Heart right ventricle (tissue), 16 donors: ENCODE data around the gene ANKEF1. TPM values are rescaled to one million over a fixed set of nuclear protein-coding genes. Genes with fewer than 3 reads are reported as not detected.

ENCODE experiments used
- ATAC-seq, 8 donors: fragments of 200-7000 bp; cut with Tn5 transposase; one replicate each; pipeline ENCODE4 v1.9.1; 2020; ENCODE audit warnings: mild to moderate bottlenecking in 8 of 8, moderate library complexity in 8 of 8, moderate number of reproducible peaks in 1 of 8
- DNase-seq, 2 donors: peaks; one replicate each; pipeline ENCODE4 v3.0.0-alpha.2; 2020
- H3K27ac ChIP-seq, 10 donors: fragments of 200-600 bp; sonication (generic) in 2 of 10; one replicate each; pipeline versions ENCODE4 v1.5.0 to v1.8.0; 2020 to 2022; ENCODE audit warnings: mild to moderate bottlenecking in 3 of 10
- H3K27me3 ChIP-seq, 7 donors: fragments of 200-600 bp; one replicate each; pipeline ENCODE4 v1.8.0; 2021 to 2022; ENCODE audit warnings: mild to moderate bottlenecking in 2 of 7
- H3K36me3 ChIP-seq, 9 donors: fragments of 200-600 bp; sonication (generic) in 1 of 9; one replicate each; pipeline versions ENCODE4 v1.5.0 to v1.8.0; 2020 to 2022; ENCODE audit warnings: mild to moderate bottlenecking in 2 of 9
- H3K4me1 ChIP-seq, 9 donors: fragments of 200-600 bp; sonication (generic) in 1 of 9; one replicate each; pipeline versions ENCODE4 v1.5.0 to v1.8.0; 2020 to 2022; ENCODE audit warnings: mild to moderate bottlenecking in 4 of 9
- H3K4me3 ChIP-seq, 10 donors: fragments of 200-600 bp; sonication (generic) in 2 of 10; one replicate each; pipeline versions ENCODE4 v1.5.0 to v1.8.0; 2020 to 2022; ENCODE audit warnings: mild to moderate bottlenecking in 7 of 10, moderate library complexity in 2 of 10
- H3K9me3 ChIP-seq, 11 donors: fragments of 200-600 bp in 10 of 11; sonication (generic) in 2 of 11; one replicate each; pipeline versions ENCODE4 v1.5.0 to v1.8.0; 2013 to 2022; ENCODE audit warnings: mild to moderate bottlenecking in 2 of 11, control low read depth in 1 of 11, moderate library complexity in 1 of 11
- WGBS, 2 donors: extraction: QIAGEN DNeasy Blood & Tissue Kit; methylation state at CpG; one replicate each; pipeline ENCODE4 v1.1.7; 2013; ENCODE audit warnings: inconsistent platforms in 1 of 2; 5-methylcytosine and 5-hydroxymethylcytosine counted together
- intact Hi-C, 10 donors: fragments of 100-400 bp; cut with DNase I; formaldehyde crosslinking; loops; one replicate each; pipeline versions ENCODE4 v1.11.1 to v1.14.2; 2022
- polyA plus RNA-seq, 2 donors: library from polyadenylated mRNA; stranded (reverse); fragments of 200-250 nt; gene quantifications; one replicate each; pipeline ENCODE4 v1.2.3, GENCODE V29; 2013
- total RNA-seq, 10 donors: library from RNA; stranded (reverse); fragmentation: NEBNext Ultra II Directional in 3 of 10; extraction: Animal tissue kit (Norgen Biotek cat#: 25700) in 3 of 10; gene quantifications; one replicate each; pipeline versions ENCODE4 v1.2.1 to v1.2.4, GENCODE V29; 2021 to 2023
- TF ChIP-seq, protein P1 (sequence below), 9 donors: fragments of 200-600 bp; sonication (generic) in 2 of 9; IDR thresholded peaks; one replicate each; pipeline versions ENCODE4 v1.5.0 to v1.8.0; 2021 to 2022; ENCODE audit warnings: antibody characterized with exemption in 9 of 9, mild to moderate bottlenecking in 5 of 9, moderate library complexity in 1 of 9
- donor health status: Arrhythmogenic right ventricular cardiomyopathy.
- donor health status: ischemic (EF 13 %, LVEDD 7.1; RV severe dilation, severe dysfunction).
- donor health status: healthy with polysubstance abuse.
- donor health status: DM: no; HTN: yes; CAD: no.
- donor health status: DM: no; HTN: no; CAD: no.
- donor health status: ischemic (EF 25% LVEDD 6.9; RV normal size, moderate dysfunction).
- donor health status: ischemic (EF 25% LVEDD 5.7; RV mildly dilated, moderate dysfunction).
- donor health status: healthy.
- donor health status: DM: yes; HTN: yes; CAD: no.
- donor health status: Ischemic cardiomyopathy.
- donor health status: ischemic (EF 35%, LVEDD 5.7; RV mildly dilated, moderate dysfunction).
- donor health status: nonischemic (EF 11% LVEDD 7.7; RV severe dilation, severe dysfunction).
- donor health status: DM: yes; HTN: yes; CAD: no.
- donor health status: PGD.
- donor health status: ischemic (EF 29% LVEDD 5.4; RV normal size, mild dysfunction).
- donor health status: nonischemic (EF 23%, LVEDD 6.1; RV moderate dilation, normal function).

The ANKEF1 gene
- total and polyA plus RNA-seq, 12 donors = 0.37 to 2.1 (median 1.6) TPM

DNA sequence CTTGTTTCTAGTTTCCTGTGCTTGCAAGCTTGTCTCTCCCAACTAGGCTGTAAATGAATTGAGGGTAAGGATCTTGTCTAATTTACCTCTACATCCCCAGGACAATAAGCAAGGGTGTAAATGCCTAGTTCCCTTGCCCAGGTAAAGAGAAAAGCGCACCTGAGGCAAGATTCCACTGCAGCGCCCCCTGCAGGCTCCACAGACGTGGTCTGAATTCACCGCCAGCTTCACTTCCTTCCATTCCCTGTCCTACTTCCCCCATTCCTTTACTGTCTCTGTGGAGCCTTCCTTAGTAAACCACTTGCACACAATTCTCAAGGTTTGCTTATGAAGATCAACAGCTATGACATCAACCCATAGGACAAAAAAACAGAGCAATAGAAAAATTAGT is 42.3 kb downstream of the ANKEF1 start:
- H3K27ac ChIP-seq = peak overlapping the region in 8 of 10 donors; percentile 9 to 75 (median 64)
- DNase-seq (no peak), ATAC-seq (no peak)
- 21 to 26% methylated on average over 4 of the region's 4 CpGs for WGBS, 2 donors
- H3K27me3 ChIP-seq = peaks cover 0 to 10% (median 0%) of the 10 kb centered on the region in 7 donors
- peaks cover 0 to 41% (median 23%) of the 10 kb centered on the region in 9 donors for H3K4me1 ChIP-seq
- H3K4me3 ChIP-seq = no peak overlapping the region
- intact Hi-C loops = no loop called here
- H3K36me3 ChIP-seq = no peaks in the 10 kb centered on the region
- H3K9me3 ChIP-seq = no peaks in the 10 kb centered on the region
- TF ChIP-seq, protein P1, sequence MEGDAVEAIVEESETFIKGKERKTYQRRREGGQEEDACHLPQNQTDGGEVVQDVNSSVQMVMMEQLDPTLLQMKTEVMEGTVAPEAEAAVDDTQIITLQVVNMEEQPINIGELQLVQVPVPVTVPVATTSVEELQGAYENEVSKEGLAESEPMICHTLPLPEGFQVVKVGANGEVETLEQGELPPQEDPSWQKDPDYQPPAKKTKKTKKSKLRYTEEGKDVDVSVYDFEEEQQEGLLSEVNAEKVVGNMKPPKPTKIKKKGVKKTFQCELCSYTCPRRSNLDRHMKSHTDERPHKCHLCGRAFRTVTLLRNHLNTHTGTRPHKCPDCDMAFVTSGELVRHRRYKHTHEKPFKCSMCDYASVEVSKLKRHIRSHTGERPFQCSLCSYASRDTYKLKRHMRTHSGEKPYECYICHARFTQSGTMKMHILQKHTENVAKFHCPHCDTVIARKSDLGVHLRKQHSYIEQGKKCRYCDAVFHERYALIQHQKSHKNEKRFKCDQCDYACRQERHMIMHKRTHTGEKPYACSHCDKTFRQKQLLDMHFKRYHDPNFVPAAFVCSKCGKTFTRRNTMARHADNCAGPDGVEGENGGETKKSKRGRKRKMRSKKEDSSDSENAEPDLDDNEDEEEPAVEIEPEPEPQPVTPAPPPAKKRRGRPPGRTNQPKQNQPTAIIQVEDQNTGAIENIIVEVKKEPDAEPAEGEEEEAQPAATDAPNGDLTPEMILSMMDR (IDR thresholded peaks at IDR 0.05) = peak in 7 of 9 donors; percentile 8 to 44 (median 25)

DNA sequence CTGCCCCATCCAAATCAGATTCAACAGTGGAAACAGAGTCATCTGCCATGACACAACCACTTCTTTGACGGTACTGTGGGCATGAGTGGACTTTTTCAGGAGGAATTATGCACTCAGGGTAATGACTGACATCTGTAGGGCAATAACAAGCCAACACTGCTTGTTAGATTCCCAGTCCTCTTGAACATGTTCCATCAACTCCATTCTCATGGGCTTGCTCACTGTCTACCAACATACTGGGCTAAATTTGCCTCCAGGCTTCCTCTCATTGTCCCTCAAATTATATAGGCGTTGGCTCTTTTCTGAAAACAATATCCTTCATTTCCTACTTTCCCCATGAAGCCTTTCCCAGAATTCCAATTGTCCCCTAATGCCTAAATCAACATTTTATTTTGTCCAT is 43.1 kb downstream of the ANKEF1 start:
- H3K4me3 ChIP-seq = no peak overlapping the region
- no peak for DNase-seq
- peak in 5 of 8 donors; percentile 29 to 63 (median 57) for ATAC-seq
- intact Hi-C loops = no loop called here
- TF ChIP-seq, protein P1 (IDR thresholded peaks at IDR 0.05) = no peak
- H3K36me3 ChIP-seq = no peaks in the 10 kb centered on the region
- no peaks in the 10 kb centered on the region for H3K9me3 ChIP-seq
- peaks cover 0 to 41% (median 23%) of the 10 kb centered on the region in 9 donors for H3K4me1 ChIP-seq
- WGBS, 2 donors = 66 to 67% methylated on average over 2 of the region's 2 CpGs
- H3K27me3 ChIP-seq = peaks cover 0 to 10% (median 0%) of the 10 kb centered on the region in 7 donors
- peak overlapping the region in 9 of 10 donors; percentile 9 to 75 (median 65) for H3K27ac ChIP-seq

DNA sequence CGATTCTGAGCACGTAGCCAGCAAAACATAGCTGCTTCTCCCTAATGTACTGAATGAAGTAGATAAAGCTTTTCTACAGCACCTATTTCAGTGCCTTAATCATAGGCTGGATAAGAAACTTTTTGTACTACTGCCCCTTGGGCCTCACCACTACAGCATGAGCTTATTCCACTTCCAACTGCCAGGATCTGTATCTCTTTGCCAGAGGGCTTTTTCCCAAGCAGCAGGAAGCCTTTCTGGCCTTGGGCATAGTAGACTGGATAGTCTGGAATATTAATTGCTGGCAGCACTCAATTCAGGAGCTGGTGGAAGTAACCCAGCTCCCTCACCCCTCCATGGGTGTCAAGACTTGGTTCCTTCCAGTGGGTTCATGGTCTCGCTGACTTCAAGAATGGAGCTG is 43.6 kb downstream of the ANKEF1 start:
- ATAC-seq (no peak), DNase-seq (no peak)
- H3K9me3 ChIP-seq = no peaks in the 10 kb centered on the region
- peaks cover 0 to 10% (median 0%) of the 10 kb centered on the region in 7 donors for H3K27me3 ChIP-seq
- WGBS, 2 donors = 84 to 85% methylated on average over 3 of the region's 3 CpGs
- intact Hi-C loops = no loop called here
- H3K36me3 ChIP-seq = no peaks in the 10 kb centered on the region
- peak overlapping the region in 7 of 10 donors; percentile 12 to 75 (median 68) for H3K27ac ChIP-seq
- TF ChIP-seq, protein P1 (IDR thresholded peaks at IDR 0.05) = no peak
- H3K4me3 ChIP-seq = no peak overlapping the region
- peaks cover 0 to 41% (median 23%) of the 10 kb centered on the region in 9 donors for H3K4me1 ChIP-seq

DNA sequence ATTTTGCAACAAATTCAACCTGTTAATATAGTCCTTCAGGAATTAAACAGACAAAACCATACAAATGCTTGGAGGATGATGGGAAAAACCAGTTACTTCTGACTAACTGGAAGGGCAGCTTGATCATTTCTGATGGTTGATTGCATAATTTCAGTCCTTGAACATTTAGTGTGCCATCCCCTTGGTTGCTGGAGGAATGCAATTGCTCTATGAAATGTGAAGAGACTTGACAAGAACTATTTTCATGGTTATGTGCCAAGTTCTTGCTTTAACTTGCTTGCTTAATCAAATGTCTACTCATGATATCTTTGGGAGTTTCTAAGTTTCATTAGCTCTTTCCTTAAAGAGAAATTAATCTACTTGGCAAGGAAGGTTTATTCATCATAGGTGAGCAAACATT is 45.2 kb downstream of the ANKEF1 start:
- TF ChIP-seq, protein P1 (IDR thresholded peaks at IDR 0.05) = no peak
- no peak overlapping the region for H3K4me3 ChIP-seq
- DNase-seq (no peak), ATAC-seq (no peak)
- H3K4me1 ChIP-seq = peaks cover 0 to 33% (median 23%) of the 10 kb centered on the region in 9 donors
- H3K9me3 ChIP-seq = no peaks in the 10 kb centered on the region
- intact Hi-C loops = no loop called here
- no peaks in the 10 kb centered on the region for H3K36me3 ChIP-seq
- no peak overlapping the region for H3K27ac ChIP-seq
- peaks cover 0 to 10% (median 0%) of the 10 kb centered on the region in 7 donors for H3K27me3 ChIP-seq
